IgD-negative memory B cell (primary cell): ENCODE data around the gene WDR89. TPM values are rescaled to one million over a fixed set of nuclear protein-coding genes. Genes with fewer than 3 reads are reported as not detected.
"Not testable (repeated sequence)": the region's sequence is repeated elsewhere in the genome, so short reads cannot be mapped to it uniquely, and the experiment has no call there.

Source experiments
- H3K27ac Mint-ChIP-seq, 3 donors: one replicate each; pipeline ENCODE4 v1.8.0; 2020 to 2022; ENCODE audit warnings: mild to moderate bottlenecking in 3 of 3, mixed read lengths in 3 of 3, moderate library complexity in 1 of 3
- H3K27me3 Mint-ChIP-seq: one replicate; pipeline ENCODE4 v1.8.0; 2021; ENCODE audit warnings: mixed read lengths
- H3K36me3 Mint-ChIP-seq: one replicate; pipeline ENCODE4 v1.8.0; 2020; ENCODE audit warnings: mild to moderate bottlenecking, mixed read lengths
- H3K4me1 Mint-ChIP-seq, 3 donors: one replicate each; pipeline ENCODE4 v1.8.0; 2020 to 2022; ENCODE audit warnings: mixed read lengths in 3 of 3, mild to moderate bottlenecking in 1 of 3
- H3K4me3 Mint-ChIP-seq, 4 donors: one replicate each; pipeline ENCODE4 v1.8.0; 2020 to 2022; ENCODE audit warnings: mild to moderate bottlenecking in 4 of 4, mixed read lengths in 4 of 4, moderate library complexity in 3 of 4
- H3K9me3 Mint-ChIP-seq, 3 donors: one replicate each; pipeline ENCODE4 v1.8.0; 2020 to 2021; ENCODE audit warnings: mixed read lengths in 3 of 3, mild to moderate bottlenecking in 1 of 3
- polyA plus RNA-seq: library from polyadenylated mRNA; unstranded; fragments of 300-500 nt; fragmentation: Illumina TruSeq; gene quantifications from one replicate; pipeline ENCODE4 v1.2.3, GENCODE V29; 2021

WDR89 gene
- polyA plus RNA-seq, 1 donor from 2014 or later = 15.2 TPM

DNA sequence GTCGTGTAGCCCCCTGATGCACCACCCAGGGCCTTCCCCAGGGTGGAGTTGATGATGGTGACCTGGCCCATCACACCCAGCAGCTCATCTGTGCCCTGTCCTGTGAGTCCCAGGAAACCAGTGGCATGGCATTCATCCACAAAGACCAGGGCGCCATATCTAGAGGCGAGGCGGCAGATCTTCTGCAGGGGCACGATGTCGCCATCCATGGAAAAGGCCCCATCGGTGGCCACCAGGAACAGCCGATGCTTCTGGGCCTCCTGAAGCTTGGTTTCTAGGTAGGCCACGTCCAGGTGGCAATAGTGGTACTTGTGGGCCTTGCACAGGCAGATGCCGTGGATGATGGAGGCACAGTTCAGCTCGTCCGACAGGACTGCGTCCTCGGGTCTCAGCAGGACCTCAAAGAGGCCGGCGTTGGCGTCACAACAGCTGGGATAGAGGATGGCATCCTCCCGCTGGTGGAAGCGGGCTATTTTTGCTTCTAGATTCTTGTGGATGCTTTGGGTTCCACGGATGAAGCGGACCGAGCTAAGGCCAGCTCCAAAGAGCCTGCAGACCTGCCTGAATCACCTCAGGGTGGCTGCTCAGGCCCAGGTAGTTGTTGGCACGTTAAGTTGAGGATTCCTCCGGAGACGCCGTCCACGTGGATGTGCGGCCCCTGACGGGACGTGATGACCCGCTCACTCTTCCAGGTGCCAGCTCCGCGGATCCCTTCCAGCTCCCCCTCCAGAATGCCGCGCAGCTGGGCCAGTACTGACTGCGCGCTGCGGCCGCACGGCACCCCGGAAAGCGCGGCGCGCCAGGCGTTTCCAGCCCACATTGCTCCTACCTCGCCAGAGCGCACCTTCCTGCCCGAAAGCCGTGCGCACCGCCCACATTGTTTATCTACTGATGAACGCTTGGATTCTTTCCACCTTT lies 47.0 kb downstream of the WDR89 start:
- H3K27ac Mint-ChIP-seq = no peak overlapping the region
- peaks cover 20% of the 10 kb centered on the region for H3K36me3 Mint-ChIP-seq
- H3K27me3 Mint-ChIP-seq = no peaks in the 10 kb centered on the region
- H3K4me3 Mint-ChIP-seq = no peak overlapping the region
- no peaks in the 10 kb centered on the region for H3K4me1 Mint-ChIP-seq
- H3K9me3 Mint-ChIP-seq = peaks cover 5 to 8% (median 5%) of the 10 kb centered on the region in 3 donors

GRCh38 chr14:63583046-63583445 lies 58.6 kb downstream of the WDR89 start:
- not testable (repeated sequence) for H3K9me3 Mint-ChIP-seq, H3K27ac Mint-ChIP-seq, H3K27me3 Mint-ChIP-seq, H3K4me3 Mint-ChIP-seq, H3K4me1 Mint-ChIP-seq, H3K36me3 Mint-ChIP-seq

DNA sequence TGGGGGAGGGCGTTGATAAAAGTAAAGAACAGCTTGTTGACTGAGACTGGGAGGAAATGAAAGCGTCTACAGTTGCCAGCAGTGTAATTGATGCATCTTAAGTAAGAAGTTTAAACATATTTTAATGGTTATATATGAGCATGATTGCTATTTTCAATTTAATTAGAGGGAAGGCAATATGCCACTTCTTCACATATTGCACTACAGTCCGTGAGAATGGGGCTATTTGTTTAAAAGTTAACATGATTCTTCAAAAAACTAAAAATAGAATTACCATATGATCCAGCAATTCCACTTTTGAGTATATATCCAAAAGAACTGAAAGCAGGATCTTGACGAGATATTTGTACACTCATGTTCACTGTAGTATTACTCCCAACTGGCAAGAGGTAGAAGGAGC lies 60.2 kb downstream of the WDR89 start:
- Mint-ChIP-seq H3K36me3 (no peaks in the 10 kb centered on the region), H3K4me3 (no peak overlapping the region)

GRCh38 chr14:63578300-63578699 lies 63.4 kb downstream of the WDR89 start:
- Mint-ChIP-seq H3K36me3 (no peaks in the 10 kb centered on the region), H3K27ac (no peak overlapping the region), H3K9me3 (peaks cover 0 to 3% (median 0%) of the 10 kb centered on the region in 3 donors), H3K4me1 (no peaks in the 10 kb centered on the region), H3K4me3 (no peak overlapping the region), H3K27me3 (peaks cover 2% of the 10 kb centered on the region)

More for the DNA sequence above, 60.2 kb downstream of the WDR89 start:
- H3K4me1 Mint-ChIP-seq = no peaks in the 10 kb centered on the region
- H3K9me3 Mint-ChIP-seq = peaks cover 0 to 3% (median 0%) of the 10 kb centered on the region in 3 donors
- peak overlapping the region in 1 of 3 donors; percentile 44 for H3K27ac Mint-ChIP-seq
- H3K27me3 Mint-ChIP-seq = no peaks in the 10 kb centered on the region

DNA sequence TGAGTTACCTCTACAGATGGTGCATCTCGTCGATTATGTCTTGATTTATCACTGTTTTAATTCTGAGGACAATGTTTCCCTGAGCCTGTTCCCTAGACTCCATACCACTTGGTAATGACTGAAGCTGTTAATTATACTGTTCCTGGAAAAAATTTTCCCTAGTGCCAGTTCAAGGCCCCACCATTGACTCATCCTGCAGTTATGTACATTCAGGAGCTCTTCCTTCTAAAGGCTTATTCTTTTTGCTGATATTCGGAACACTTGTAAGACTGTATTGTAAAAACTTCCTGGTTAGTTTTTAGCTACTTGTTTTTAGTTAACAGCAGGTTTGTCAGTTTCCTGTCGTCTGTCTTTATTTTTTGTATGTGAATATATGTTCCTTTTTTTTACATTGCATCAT lies 68.1 kb downstream of the WDR89 start:
- H3K27me3 Mint-ChIP-seq = peaks cover 2% of the 10 kb centered on the region
- no peak overlapping the region for H3K4me3 Mint-ChIP-seq
- H3K36me3 Mint-ChIP-seq = peaks cover 6% of the 10 kb centered on the region
- no peak overlapping the region for H3K27ac Mint-ChIP-seq
- H3K4me1 Mint-ChIP-seq = no peaks in the 10 kb centered on the region
- H3K9me3 Mint-ChIP-seq = no peaks in the 10 kb centered on the region

- H3K4me3 Mint-ChIP-seq = no peak overlapping the region
- H3K9me3 Mint-ChIP-seq = no peaks in the 10 kb centered on the region
- H3K36me3 Mint-ChIP-seq = no peaks in the 10 kb centered on the region
- no peak overlapping the region for H3K27ac Mint-ChIP-seq
- peaks cover 6% of the 10 kb centered on the region for H3K27me3 Mint-ChIP-seq
- H3K4me1 Mint-ChIP-seq = no peaks in the 10 kb centered on the region
These were observed 76.2 kb downstream of the WDR89 start for GRCh38 chr14:63565448-63565847.

- no peak overlapping the region for H3K27ac Mint-ChIP-seq
- H3K4me1 Mint-ChIP-seq = no peaks in the 10 kb centered on the region
- peaks cover 8% of the 10 kb centered on the region for H3K27me3 Mint-ChIP-seq
- H3K36me3 Mint-ChIP-seq = peaks cover 3% of the 10 kb centered on the region
- H3K4me3 Mint-ChIP-seq = no peak overlapping the region
- H3K9me3 Mint-ChIP-seq = no peaks in the 10 kb centered on the region
These were observed 77.4 kb downstream of the WDR89 start for GRCh38 chr14:63564318-63564717.

GRCh38 chr14:63563370-63564026 lies 78.2 kb downstream of the WDR89 start:
- H3K27me3 Mint-ChIP-seq = peaks cover 8% of the 10 kb centered on the region
- peak overlapping the region in 1 of 4 donors; percentile 4 for H3K4me3 Mint-ChIP-seq
- H3K4me1 Mint-ChIP-seq = no peaks in the 10 kb centered on the region
- H3K27ac Mint-ChIP-seq = no peak overlapping the region
- no peaks in the 10 kb centered on the region for H3K9me3 Mint-ChIP-seq
- peaks cover 3% of the 10 kb centered on the region for H3K36me3 Mint-ChIP-seq

GRCh38 chr14:63562405-63562804 lies 79.3 kb downstream of the WDR89 start:
- Mint-ChIP-seq H3K27me3 (peaks cover 8% of the 10 kb centered on the region), H3K36me3 (peaks cover 4% of the 10 kb centered on the region), H3K4me1 (no peaks in the 10 kb centered on the region), H3K27ac (no peak overlapping the region), H3K9me3 (no peaks in the 10 kb centered on the region), H3K4me3 (no peak overlapping the region)

GRCh38 chr14:63555572-63555971 lies 86.1 kb downstream of the WDR89 start:
- H3K27me3 Mint-ChIP-seq = peaks cover 3% of the 10 kb centered on the region
- no peak overlapping the region for H3K4me3 Mint-ChIP-seq
- peaks cover 0 to 3% (median 2%) of the 10 kb centered on the region in 3 donors for H3K4me1 Mint-ChIP-seq
- H3K36me3 Mint-ChIP-seq = peaks cover 6% of the 10 kb centered on the region
- H3K27ac Mint-ChIP-seq = no peak overlapping the region
- H3K9me3 Mint-ChIP-seq = no peaks in the 10 kb centered on the region

- Mint-ChIP-seq H3K4me3 (no peak overlapping the region), H3K9me3 (no peaks in the 10 kb centered on the region), H3K27me3 (peaks cover 1% of the 10 kb centered on the region), H3K4me1 (peaks cover 0 to 6% (median 3%) of the 10 kb centered on the region in 3 donors), H3K27ac (no peak overlapping the region), H3K36me3 (peaks cover 1% of the 10 kb centered on the region)
These were observed 90.3 kb downstream of the WDR89 start for GRCh38 chr14:63551332-63551731.

GRCh38 chr14:63547798-63548335 lies 93.8 kb downstream of the WDR89 start:
- no peaks in the 10 kb centered on the region for H3K9me3 Mint-ChIP-seq
- no peaks in the 10 kb centered on the region for H3K27me3 Mint-ChIP-seq
- H3K27ac Mint-ChIP-seq = peak overlapping the region in 1 of 3 donors; percentile 32
- H3K4me1 Mint-ChIP-seq = peaks cover 9 to 18% (median 17%) of the 10 kb centered on the region in 3 donors
- H3K36me3 Mint-ChIP-seq = no peaks in the 10 kb centered on the region
- H3K4me3 Mint-ChIP-seq = no peak overlapping the region
